ENCODE measurements around the gene PRKD3.

- TF ChIP-seq ZNF160 (CRISPR knock-in tag; IDR thresholded peaks at IDR 0.05) (no peak), POLR2AphosphoS5 (IDR thresholded peaks at IDR 0.05; ENCODE audit: low read depth, low read length) (no peak), HDAC1 (CRISPR knock-in tag; IDR thresholded peaks at IDR 0.05) (no peak), SETDB1 (CRISPR knock-in tag; IDR thresholded peaks at IDR 0.05; ENCODE audit: borderline replicate concordance) (no peak), RNF2 (conservative IDR thresholded peaks at IDR 0.05; ENCODE audit: low read depth) (no peak), HIVEP1 (CRISPR knock-in tag; IDR thresholded peaks at IDR 0.05) (no peak), NKX3-1 (CRISPR knock-in tag; IDR thresholded peaks at IDR 0.05) (no peak)
- TF ChIP-seq, protein P1, sequence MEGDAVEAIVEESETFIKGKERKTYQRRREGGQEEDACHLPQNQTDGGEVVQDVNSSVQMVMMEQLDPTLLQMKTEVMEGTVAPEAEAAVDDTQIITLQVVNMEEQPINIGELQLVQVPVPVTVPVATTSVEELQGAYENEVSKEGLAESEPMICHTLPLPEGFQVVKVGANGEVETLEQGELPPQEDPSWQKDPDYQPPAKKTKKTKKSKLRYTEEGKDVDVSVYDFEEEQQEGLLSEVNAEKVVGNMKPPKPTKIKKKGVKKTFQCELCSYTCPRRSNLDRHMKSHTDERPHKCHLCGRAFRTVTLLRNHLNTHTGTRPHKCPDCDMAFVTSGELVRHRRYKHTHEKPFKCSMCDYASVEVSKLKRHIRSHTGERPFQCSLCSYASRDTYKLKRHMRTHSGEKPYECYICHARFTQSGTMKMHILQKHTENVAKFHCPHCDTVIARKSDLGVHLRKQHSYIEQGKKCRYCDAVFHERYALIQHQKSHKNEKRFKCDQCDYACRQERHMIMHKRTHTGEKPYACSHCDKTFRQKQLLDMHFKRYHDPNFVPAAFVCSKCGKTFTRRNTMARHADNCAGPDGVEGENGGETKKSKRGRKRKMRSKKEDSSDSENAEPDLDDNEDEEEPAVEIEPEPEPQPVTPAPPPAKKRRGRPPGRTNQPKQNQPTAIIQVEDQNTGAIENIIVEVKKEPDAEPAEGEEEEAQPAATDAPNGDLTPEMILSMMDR (CRISPR knock-in tag; IDR thresholded peaks at IDR 0.05), result no peak
- TF ChIP-seq, protein P2, sequence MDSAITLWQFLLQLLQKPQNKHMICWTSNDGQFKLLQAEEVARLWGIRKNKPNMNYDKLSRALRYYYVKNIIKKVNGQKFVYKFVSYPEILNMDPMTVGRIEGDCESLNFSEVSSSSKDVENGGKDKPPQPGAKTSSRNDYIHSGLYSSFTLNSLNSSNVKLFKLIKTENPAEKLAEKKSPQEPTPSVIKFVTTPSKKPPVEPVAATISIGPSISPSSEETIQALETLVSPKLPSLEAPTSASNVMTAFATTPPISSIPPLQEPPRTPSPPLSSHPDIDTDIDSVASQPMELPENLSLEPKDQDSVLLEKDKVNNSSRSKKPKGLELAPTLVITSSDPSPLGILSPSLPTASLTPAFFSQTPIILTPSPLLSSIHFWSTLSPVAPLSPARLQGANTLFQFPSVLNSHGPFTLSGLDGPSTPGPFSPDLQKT (CRISPR knock-in tag; IDR thresholded peaks at IDR 0.05; ENCODE audit: borderline replicate concordance), result no peak
Observed at GRCh38 chr2:37276291-37276690, 48.3 kb downstream of the PRKD3 start.
